GM10248 (cell line): ENCODE results near the gene GRIK1.
A peak's percentile ranks its signal among the peaks of the same experiment; 100 is the strongest.

ENCODE experiments used
- CTCF ChIA-PET: fragments of 300-600 bp; sonication (Branson Sonifier 250); formaldehyde crosslinking; extraction: SDS; loops from one replicate; lab custom pipeline; 2021; ENCODE audit warnings: antibody characterized with exemption; lab: Yijun Ruan, JAX
- POLR2A ChIA-PET: fragments of 350-650 bp; sonication (Branson Sonifier 250); formaldehyde crosslinking; extraction: SDS; loops from one replicate; lab custom pipeline; 2020; ENCODE audit warnings: antibody characterized with exemption; lab: Yijun Ruan, JAX
- DNase-seq: peaks from one replicate; pipeline ENCODE4 v3.0.0; 2012; ENCODE audit errors: extremely low spot score
- CTCF ChIP-seq: IDR thresholded peaks from 2 replicates; pipeline ENCODE4 v1.5.1; 2012; ENCODE audit warnings: mild to moderate bottlenecking, low read depth; ENCODE audit errors: extremely low read depth, missing control alignments, control extremely low read depth

The GRIK1 gene

GRCh38 chr21:29641635-29642550, 297.9 kb downstream of the GRIK1 start:
- POLR2A ChIA-PET = no interaction called here
- CTCF ChIA-PET = interaction anchor here (1.9 kb wide), 1 partner anchor 21 kb away, joined by 6 read pairs; no protein-coding TSS in a partner anchor
- no peak for TF ChIP-seq CTCF
- DNase-seq = no peak

- POLR2A ChIA-PET = no interaction called here
- TF ChIP-seq CTCF = no peak
- DNase-seq = no peak
- CTCF ChIA-PET = no interaction called here
These were observed 298.7 kb downstream of the GRIK1 start for GRCh38 chr21:29641001-29641634.

GRCh38 chr21:29640080-29640508, 299.7 kb downstream of the GRIK1 start:
- no peak for TF ChIP-seq CTCF
- CTCF ChIA-PET = interaction anchor here (1.4 kb wide), 1 partner anchor 22 kb away, joined by 3 read pairs; no protein-coding TSS in a partner anchor
- DNase-seq = peak; percentile 10
- POLR2A ChIA-PET = no interaction called here

GRCh38 chr21:29639366-29640079, 300.3 kb downstream of the GRIK1 start:
- TF ChIP-seq CTCF = no peak
- no peak for DNase-seq
- ChIA-PET CTCF (interaction anchor here (1.4 kb wide), 1 partner anchor 23 kb away, joined by 3 read pairs; no protein-coding TSS in a partner anchor), POLR2A (no interaction called here)

- no peak for TF ChIP-seq CTCF
- DNase-seq = no peak
- ChIA-PET CTCF (interaction anchor here (1.4 kb wide), 1 partner anchor 23 kb away, joined by 3 read pairs; no protein-coding TSS in a partner anchor), POLR2A (interaction anchor here (0.6 kb wide), 1 partner anchor 909 kb away, joined by 4 read pairs; no protein-coding TSS in a partner anchor)
These were observed 301.0 kb downstream of the GRIK1 start for GRCh38 chr21:29638761-29639327.

GRCh38 chr21:29638138-29638537, 301.7 kb downstream of the GRIK1 start:
- no peak for TF ChIP-seq CTCF
- ChIA-PET POLR2A (no interaction called here), CTCF (no interaction called here)
- no peak for DNase-seq
